ENCODE measurements around the gene TES.

TES gene

DNA sequence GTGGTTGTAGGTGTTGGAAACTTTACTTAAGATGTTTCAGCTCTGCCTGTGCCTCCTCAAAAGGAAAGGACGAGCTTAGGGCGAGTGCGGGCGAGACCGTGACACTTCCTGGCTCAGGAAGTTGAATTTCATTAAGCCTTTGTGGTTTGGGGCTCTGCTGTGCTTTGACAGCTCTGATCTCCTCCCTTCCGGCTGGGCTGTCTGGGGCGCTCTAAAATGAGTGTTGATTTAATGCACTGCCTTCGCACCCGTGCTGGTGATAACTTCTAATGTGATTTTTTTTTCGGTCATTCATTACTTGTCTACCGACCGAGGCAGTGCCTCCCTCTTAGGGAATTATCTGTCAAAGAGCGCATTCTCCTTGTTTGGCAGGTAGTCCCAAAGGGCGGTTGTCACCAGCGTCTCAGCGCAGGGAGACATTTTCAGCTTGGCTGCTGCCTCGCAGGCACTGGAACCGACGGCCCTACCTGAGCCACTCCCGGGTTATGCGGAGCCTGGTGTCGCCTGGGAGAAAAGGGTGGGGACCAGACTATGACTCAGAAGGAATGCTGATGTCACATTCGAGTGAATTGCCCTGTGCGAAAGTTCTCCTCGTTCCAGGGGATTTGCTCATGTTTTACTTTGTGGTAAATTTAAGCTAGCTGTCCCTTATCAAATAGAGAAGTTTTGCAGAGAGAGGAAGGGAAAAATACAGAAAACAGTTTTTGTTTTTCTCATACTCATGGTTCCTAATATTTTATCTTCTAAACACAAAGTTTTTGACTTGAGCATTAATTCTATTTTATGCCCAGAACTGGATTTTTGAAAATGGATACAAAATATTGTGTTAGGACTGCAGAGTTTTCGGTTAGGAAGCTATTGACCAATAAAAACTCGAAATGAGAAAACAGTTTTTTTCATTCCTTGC is 920 bp downstream of the TES start:
- in situ Hi-C loops (cut with MboI; ENCODE audit: low sequenced_read_pairs, unreplicated experiment): no loop called here
- TF ChIP-seq, protein P1, sequence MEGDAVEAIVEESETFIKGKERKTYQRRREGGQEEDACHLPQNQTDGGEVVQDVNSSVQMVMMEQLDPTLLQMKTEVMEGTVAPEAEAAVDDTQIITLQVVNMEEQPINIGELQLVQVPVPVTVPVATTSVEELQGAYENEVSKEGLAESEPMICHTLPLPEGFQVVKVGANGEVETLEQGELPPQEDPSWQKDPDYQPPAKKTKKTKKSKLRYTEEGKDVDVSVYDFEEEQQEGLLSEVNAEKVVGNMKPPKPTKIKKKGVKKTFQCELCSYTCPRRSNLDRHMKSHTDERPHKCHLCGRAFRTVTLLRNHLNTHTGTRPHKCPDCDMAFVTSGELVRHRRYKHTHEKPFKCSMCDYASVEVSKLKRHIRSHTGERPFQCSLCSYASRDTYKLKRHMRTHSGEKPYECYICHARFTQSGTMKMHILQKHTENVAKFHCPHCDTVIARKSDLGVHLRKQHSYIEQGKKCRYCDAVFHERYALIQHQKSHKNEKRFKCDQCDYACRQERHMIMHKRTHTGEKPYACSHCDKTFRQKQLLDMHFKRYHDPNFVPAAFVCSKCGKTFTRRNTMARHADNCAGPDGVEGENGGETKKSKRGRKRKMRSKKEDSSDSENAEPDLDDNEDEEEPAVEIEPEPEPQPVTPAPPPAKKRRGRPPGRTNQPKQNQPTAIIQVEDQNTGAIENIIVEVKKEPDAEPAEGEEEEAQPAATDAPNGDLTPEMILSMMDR (IDR thresholded peaks at IDR 0.05; ENCODE audit: borderline replicate concordance, control extremely low read depth, extremely low read depth, insufficient read depth, missing control alignments): no peak
- peak; percentile 65 for DNase-seq (ENCODE audit: low spot score)

DNA sequence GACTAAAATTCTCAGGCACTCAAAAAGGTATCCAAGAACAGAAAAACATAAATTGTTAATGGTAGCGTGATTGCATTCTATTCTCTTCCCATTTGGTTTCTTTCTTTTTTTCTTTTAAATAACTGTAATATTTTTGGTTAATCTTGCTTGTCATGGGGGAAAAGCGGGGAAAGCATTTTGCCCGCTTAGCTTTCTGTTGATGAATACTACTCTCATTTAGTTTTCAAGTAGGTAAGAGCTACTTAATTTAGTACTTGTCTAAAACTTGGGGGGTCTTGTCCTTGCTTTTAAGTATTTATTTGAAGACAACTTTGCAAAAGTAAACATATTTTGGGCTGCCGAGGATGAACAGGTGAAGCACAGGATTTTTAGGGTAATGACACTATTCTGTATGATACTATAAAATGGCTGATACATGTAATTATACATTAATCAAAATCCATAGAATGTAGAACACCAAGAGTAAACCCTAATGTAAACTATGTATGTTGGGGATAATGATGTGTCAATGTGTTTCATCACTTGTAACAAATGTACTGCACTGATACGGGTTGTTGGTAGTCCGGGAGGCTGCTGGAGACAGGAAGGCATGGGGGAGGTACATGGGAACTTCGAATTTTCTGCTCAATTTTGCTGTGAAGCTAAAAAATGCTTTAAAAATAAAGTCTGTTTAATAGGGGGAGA is 1.7 kb downstream of the TES start:
- TF ChIP-seq, protein P1 (IDR thresholded peaks at IDR 0.05; ENCODE audit: borderline replicate concordance, control extremely low read depth, extremely low read depth, insufficient read depth, missing control alignments): no peak
- no peak for DNase-seq (ENCODE audit: low spot score)

DNA sequence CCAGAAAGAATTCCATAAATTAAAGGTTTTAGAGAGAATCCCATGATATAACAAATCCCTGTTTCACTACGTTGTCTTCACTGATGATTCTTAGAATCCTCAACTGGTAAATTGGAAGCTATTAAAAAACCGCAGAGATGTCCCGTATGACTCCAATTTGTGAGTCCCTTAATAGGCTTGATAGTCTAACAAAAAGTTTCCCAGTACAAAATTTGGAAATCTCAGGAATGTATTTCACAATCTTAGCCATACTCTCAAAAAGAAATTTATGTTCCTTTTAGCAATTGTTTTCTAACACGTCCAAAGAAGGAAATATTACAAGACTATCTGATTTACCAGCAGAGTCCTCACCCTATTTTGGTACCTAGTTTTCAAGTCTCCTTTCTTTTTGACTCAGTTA is 2.5 kb downstream of the TES start:
- DNase-seq (ENCODE audit: low spot score): no peak
- TF ChIP-seq, protein P1 (IDR thresholded peaks at IDR 0.05; ENCODE audit: borderline replicate concordance, control extremely low read depth, extremely low read depth, insufficient read depth, missing control alignments): no peak
- in situ Hi-C loops (cut with MboI; ENCODE audit: low sequenced_read_pairs, unreplicated experiment): no loop called here

More for the DNA sequence above, 1.7 kb downstream of the TES start:
- in situ Hi-C loops (cut with MboI; ENCODE audit: low sequenced_read_pairs, unreplicated experiment): no loop called here

DNA sequence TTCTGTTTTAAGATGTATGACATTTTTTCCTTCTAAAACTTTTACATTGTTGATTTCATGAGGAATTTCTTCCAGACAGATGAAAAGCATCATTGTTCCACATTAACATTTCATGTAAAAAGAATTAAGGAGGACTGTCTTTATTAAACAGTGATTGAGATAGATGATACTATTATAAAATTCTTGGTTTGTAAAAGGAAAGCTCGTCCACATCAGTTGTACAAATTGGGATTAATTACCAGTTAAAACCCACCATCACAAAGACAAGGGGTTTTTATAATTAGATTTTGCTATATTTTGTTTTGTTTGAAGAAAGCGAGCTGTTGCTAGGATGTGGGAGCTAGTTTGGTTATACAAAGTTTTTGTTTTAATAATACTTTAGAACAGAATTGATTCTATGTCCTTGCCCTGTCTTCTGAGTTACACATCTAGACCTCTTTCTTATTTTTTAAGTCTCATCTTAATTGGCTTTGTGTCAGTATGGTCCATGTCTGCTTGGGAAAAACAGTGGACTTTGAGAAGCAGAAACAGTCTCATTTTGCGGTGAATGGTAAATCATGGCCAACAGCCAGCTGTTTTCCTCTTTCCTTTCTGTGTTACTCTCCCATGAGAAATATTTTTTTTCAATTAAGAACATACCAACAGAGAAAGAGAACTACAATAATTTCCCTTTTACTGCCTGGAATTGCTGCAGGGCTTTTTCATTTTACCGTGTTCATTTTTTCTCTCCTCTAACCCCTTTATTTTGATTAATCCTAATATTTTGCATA is 3.2 kb downstream of the TES start:
- TF ChIP-seq, protein P1 (IDR thresholded peaks at IDR 0.05; ENCODE audit: borderline replicate concordance, control extremely low read depth, extremely low read depth, insufficient read depth, missing control alignments): no peak
- in situ Hi-C loops (cut with MboI; ENCODE audit: low sequenced_read_pairs, unreplicated experiment): no loop called here
- DNase-seq (ENCODE audit: low spot score): no peak

DNA sequence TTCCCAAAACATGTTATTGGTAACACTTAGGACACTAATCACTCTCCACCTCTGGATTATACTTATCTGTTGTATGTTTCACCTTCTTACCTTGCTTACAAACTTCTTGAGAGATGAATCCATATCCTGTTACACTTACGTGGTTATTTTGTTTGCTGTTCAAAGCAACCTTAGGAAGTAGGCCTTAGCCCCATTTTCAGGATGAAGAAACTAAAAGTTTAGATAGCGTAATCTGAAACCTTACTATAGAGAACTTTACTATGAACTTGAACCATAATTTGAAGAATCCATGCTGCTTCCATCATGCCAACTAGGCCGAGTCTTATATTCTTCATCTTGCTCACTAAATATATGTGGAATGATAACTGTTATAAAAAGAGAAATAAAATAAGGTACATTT is 4.6 kb downstream of the TES start:
- no peak for DNase-seq (ENCODE audit: low spot score)
- in situ Hi-C loops (cut with MboI; ENCODE audit: low sequenced_read_pairs, unreplicated experiment): no loop called here
- TF ChIP-seq, protein P1 (IDR thresholded peaks at IDR 0.05; ENCODE audit: borderline replicate concordance, control extremely low read depth, extremely low read depth, insufficient read depth, missing control alignments): no peak

DNA sequence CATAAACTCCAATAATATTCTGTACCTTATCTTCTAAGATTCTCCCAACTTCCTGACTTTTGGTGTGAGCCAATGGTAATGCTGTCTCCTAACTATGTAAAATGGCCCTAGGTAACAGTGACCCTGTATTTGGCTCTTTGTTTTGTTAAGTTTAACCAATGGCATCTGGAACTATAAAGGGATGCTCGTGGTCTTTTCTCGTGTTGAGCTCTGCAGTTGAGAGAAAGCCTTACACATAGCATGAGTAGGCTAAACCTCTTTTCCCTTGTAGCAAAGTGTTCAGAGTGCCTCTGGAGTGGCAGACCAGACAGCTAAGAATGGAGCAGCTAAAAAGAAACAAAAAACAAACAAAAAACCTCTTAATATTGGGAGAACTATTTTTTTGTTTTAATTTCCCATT is 5.2 kb downstream of the TES start:
- TF ChIP-seq, protein P1 (IDR thresholded peaks at IDR 0.05; ENCODE audit: borderline replicate concordance, control extremely low read depth, extremely low read depth, insufficient read depth, missing control alignments): no peak
- in situ Hi-C loops (cut with MboI; ENCODE audit: low sequenced_read_pairs, unreplicated experiment): no loop called here

More for the DNA sequence above, 5.2 kb downstream of the TES start:
- DNase-seq (ENCODE audit: low spot score): no peak

Measured in GM13976 (cell line).